Endothelial cell of umbilical vein (primary cell): Measurements from ENCODE around the gene RALB. TPM values are rescaled to one million over a fixed set of nuclear protein-coding genes. Genes with fewer than 3 reads are reported as not detected.

ENCODE experiments used
- BruUV-seq: library from RNA; stranded (reverse); fragments of 400-500 nt; replicated peaks from 2 replicates; lab custom pipeline; 2021; lab: Mats Ljungman, UMichigan
- CTCF ChIA-PET: fragments of 300-600, 350-600 bp; sonication (Branson Sonifier 250); formaldehyde crosslinking; loops from one replicate; lab custom pipeline; 2021; ENCODE audit warnings: antibody characterized with exemption, inconsistent platforms; lab: Charles Lee
- POLR2A ChIA-PET: fragments of 300-600, 350-600 bp; sonication (Branson Sonifier 250); formaldehyde crosslinking; loops from one replicate; lab custom pipeline; 2021; ENCODE audit warnings: antibody characterized with exemption, inconsistent platforms; lab: Charles Lee
- DNase-seq: peaks from one replicate; pipeline ENCODE4 v3.0.0-alpha.2; 2011; ENCODE audit warnings: low read depth, low spot score
- FAIRE-seq: peaks from 2 replicates; lab custom pipeline; 2011; peaks lifted over from hg19 to GRCh38; lab: Jason Lieb, UNC
- H2AFZ ChIP-seq: 2 replicates; pipeline ENCODE4 v1.6.0; 2012; ENCODE audit warnings: low read depth, low read length, control low read depth, inconsistent platforms
- H3K27ac ChIP-seq: 2 replicates; pipeline ENCODE4 v1.5.1; 2011; ENCODE audit warnings: low read depth, mild to moderate bottlenecking, control low read depth, low read length, moderate library complexity; ENCODE audit not compliant: insufficient read depth
- H3K27me3 ChIP-seq, 2 experiments: 2 replicates each; pipeline versions ENCODE4 v1.6.0 to v1.6.1; 2011; ENCODE audit warnings: low read length in 2 of 2, mixed read lengths in 1 of 2; ENCODE audit not compliant: control insufficient read depth in 2 of 2, insufficient read depth in 2 of 2
- H3K36me3 ChIP-seq, 2 experiments: 2 replicates in 1 of 2; 3 replicates in 1 of 2; pipeline ENCODE4 v1.5.1; 2011; ENCODE audit warnings: low read length in 2 of 2, mild to moderate bottlenecking in 1 of 2, moderate library complexity in 1 of 2; ENCODE audit not compliant: control insufficient read depth in 2 of 2, insufficient read depth in 2 of 2; ENCODE audit errors: extremely low read depth in 1 of 2
- H3K4me1 ChIP-seq: 3 replicates; pipeline ENCODE4 v1.5.1; 2011; ENCODE audit warnings: mild to moderate bottlenecking, low read length; ENCODE audit not compliant: control insufficient read depth, insufficient read depth; ENCODE audit errors: extremely low read depth
- H3K4me2 ChIP-seq: 2 replicates; pipeline ENCODE4 v1.6.1; 2011; ENCODE audit warnings: low read length, control low read depth, mixed read lengths; ENCODE audit not compliant: insufficient read depth
- H3K4me3 ChIP-seq, 3 experiments: fragments of 200-600 bp in 1 of 3; sonication (generic), shearing (Covaris generic) in 1 of 3; replicated peaks in 1 of 3; 2 replicates each; pipeline ENCODE4 v1.5.1; 2011 to 2016; ENCODE audit warnings: control low read depth in 3 of 3, low read length in 3 of 3, mild to moderate bottlenecking in 2 of 3, inconsistent platforms in 1 of 3, low read depth in 1 of 3, moderate library complexity in 1 of 3; ENCODE audit not compliant: insufficient read depth in 1 of 3
- H3K79me2 ChIP-seq: 2 replicates; pipeline ENCODE4 v1.6.0; 2012; ENCODE audit warnings: low read length, inconsistent platforms; ENCODE audit not compliant: control insufficient read depth, insufficient read depth
- H3K9ac ChIP-seq: replicated peaks from 2 replicates; pipeline ENCODE3; 2011; ENCODE audit warnings: low read length, control low read depth; ENCODE audit not compliant: insufficient read depth; ENCODE audit errors: extremely low read depth
- H3K9me1 ChIP-seq: replicated peaks from 3 replicates; pipeline ENCODE4 v1.6.0; 2011; ENCODE audit warnings: mild to moderate bottlenecking, low read length; ENCODE audit not compliant: control insufficient read depth, insufficient read depth; ENCODE audit errors: extremely low read depth
- H3K9me3 ChIP-seq: replicated peaks from 2 replicates; pipeline ENCODE4 v1.5.1; 2012; ENCODE audit warnings: low read length, inconsistent platforms; ENCODE audit not compliant: control insufficient read depth, insufficient read depth
- H4K20me1 ChIP-seq: replicated peaks from 2 replicates; pipeline ENCODE3; 2011; ENCODE audit warnings: mild to moderate bottlenecking, low read length; ENCODE audit not compliant: control insufficient read depth, insufficient read depth; ENCODE audit errors: extremely low read depth
- EZH2 ChIP-seq: IDR thresholded peaks from 2 replicates; pipeline ENCODE4 v1.6.1; 2012; ENCODE audit warnings: borderline replicate concordance, low read depth, mild to moderate bottlenecking, moderate library complexity, low read length, inconsistent platforms; ENCODE audit not compliant: severe bottlenecking
- FOS ChIP-seq: IDR thresholded peaks from 2 replicates; pipeline ENCODE4 v1.6.1; 2011; ENCODE audit warnings: mild to moderate bottlenecking, low read length, moderate library complexity, borderline replicate concordance; ENCODE audit not compliant: insufficient read depth
- JUN ChIP-seq: IDR thresholded peaks from 2 replicates; pipeline ENCODE4 v1.6.1; 2011; ENCODE audit warnings: borderline replicate concordance, low read depth; ENCODE audit not compliant: insufficient read length, insufficient read depth
- MYC ChIP-seq: IDR thresholded peaks from one replicate; pipeline ENCODE4 v1.6.1; 2011; ENCODE audit warnings: mild to moderate bottlenecking, low read depth, low read length
- POLR2A ChIP-seq: IDR thresholded peaks from 2 replicates; pipeline ENCODE4 v1.6.1; 2012; ENCODE audit warnings: low read depth, mild to moderate bottlenecking, control low read depth, low read length
- dilution Hi-C: fragments of 300-500 bp; cut with MboI; formaldehyde crosslinking; loops from one replicate; pipeline ENCODE4 v1.15.0; 2019; ENCODE audit warnings: low sequenced_read_pairs; ENCODE audit not compliant: extremely low pct_ligation_motif_present
- intact Hi-C: fragments of 100-400 bp; cut with micrococcal nuclease; formaldehyde crosslinking; loops from one replicate; pipeline ENCODE4 v1.10.0; 2022
- polyA plus RNA-seq, 4 experiments: library from polyadenylated mRNA; depleted of rRNA in 3 of 4; stranded (reverse) in 3 of 4; unstranded in 1 of 4; fragments of >200 nt; gene quantifications; 2 replicates each; pipeline versions ENCODE4 v1.2.1 to v1.2.3, GENCODE V29; 2011 to 2012; ENCODE audit warnings: missing spikeins in 1 of 4
- total RNA-seq: library from RNA; stranded (reverse); gene quantifications from 2 replicates; pipeline ENCODE4 v1.2.3, GENCODE V29; 2021

RALB gene
- total and polyA plus RNA-seq, 2 donors (not counting 3 experiments of a cell fraction or from before 2014, with no cell fraction given) = 105 to 115 TPM

DNA sequence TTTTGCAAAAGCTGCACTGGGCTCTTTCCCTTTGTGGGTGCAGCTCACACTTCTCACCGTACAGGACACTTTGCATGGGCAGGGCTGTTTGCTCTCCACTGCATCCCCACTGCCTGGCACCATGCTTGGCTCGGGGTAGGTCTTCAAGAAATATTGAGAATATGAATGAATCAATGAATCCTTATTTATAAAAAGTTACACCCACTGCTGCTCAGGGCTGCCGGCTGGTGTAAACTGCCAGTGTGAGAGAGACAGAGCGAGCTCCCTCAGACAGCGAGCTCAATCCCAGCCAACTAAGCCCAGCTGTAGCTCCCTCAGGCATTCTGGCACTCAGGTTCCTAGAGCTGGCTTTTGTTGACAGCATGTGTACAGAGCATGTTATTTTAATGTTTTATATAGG lies 32.9 kb upstream of the RALB start:
- dilution Hi-C loops = no loop called here
- intact Hi-C loops = loop anchor here (5.0 kb wide), 2 partner anchors 48 to 73 kb away; no protein-coding TSS in a partner anchor
- TF ChIP-seq JUN = no peak
- TF ChIP-seq FOS = no peak
- TF ChIP-seq MYC = no peak
- no peak for TF ChIP-seq POLR2A
- TF ChIP-seq EZH2 = no peak
- H3K4me1 ChIP-seq = peaks cover 17% of the 10 kb centered on the region
- ChIA-PET CTCF (interaction anchor here (0.7 to 1.3 kb wide), 4 partner anchors 9 to 45 kb away, joined by 3 to 4 read pairs (median 4); no protein-coding TSS in a partner anchor), POLR2A (interaction anchor here (0.7 kb wide), 1 partner anchor 333 kb away, joined by 3 read pairs; no protein-coding TSS in a partner anchor)
- no peak for DNase-seq
- H3K9ac ChIP-seq = no peak overlapping the region
- no peaks in the 10 kb centered on the region for H3K9me1 ChIP-seq
- no peak overlapping the region for H3K4me3 ChIP-seq
- H3K9me3 ChIP-seq = no peaks in the 10 kb centered on the region
- no peaks in the 10 kb centered on the region for H3K27me3 ChIP-seq
- peaks cover 0 to 5% of the 10 kb centered on the region in 2 experiments for H3K36me3 ChIP-seq
- H3K27ac ChIP-seq = no peak overlapping the region
- no peak overlapping the region for H2AFZ ChIP-seq
- H4K20me1 ChIP-seq = no peaks in the 10 kb centered on the region
- FAIRE-seq = no peak
- peaks cover 11% of the 10 kb centered on the region for H3K79me2 ChIP-seq
- BruUV-seq = no TSS peak
- H3K4me2 ChIP-seq = no peak overlapping the region

DNA sequence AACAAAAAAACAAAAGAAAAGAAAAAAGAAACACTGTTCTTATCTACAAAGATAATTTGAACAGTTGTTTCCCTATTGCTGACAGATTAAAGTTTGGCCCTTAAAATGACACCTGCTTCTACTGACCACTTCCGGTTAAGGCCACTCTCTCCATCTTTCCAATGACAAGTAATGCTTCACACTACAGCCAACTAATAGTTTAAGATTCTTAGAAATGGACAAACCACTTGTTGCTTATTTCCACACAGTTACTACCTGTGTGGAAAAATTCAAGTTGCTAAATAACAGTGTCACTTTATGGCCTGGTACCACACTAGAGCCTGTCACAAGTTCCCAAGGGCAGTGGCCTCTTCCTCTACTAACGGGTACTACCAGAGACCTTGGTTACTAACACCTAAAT lies 31.9 kb upstream of the RALB start:
- no peak overlapping the region for H3K9ac ChIP-seq
- H3K4me1 ChIP-seq = peaks cover 17% of the 10 kb centered on the region
- BruUV-seq = no TSS peak
- H3K79me2 ChIP-seq = peaks cover 11% of the 10 kb centered on the region
- no peak overlapping the region for H2AFZ ChIP-seq
- DNase-seq = no peak
- peaks cover 0 to 5% of the 10 kb centered on the region in 2 experiments for H3K36me3 ChIP-seq
- no peak for FAIRE-seq
- ChIA-PET POLR2A (no interaction called here), CTCF (interaction anchor here (1.4 kb wide), 1 partner anchor 92 kb away, joined by 3 read pairs; no protein-coding TSS in a partner anchor)
- intact Hi-C loops (loop anchor here (5.0 kb wide), 2 partner anchors 47 to 72 kb away; no protein-coding TSS in a partner anchor), dilution Hi-C loops (no loop called here)
- no peaks in the 10 kb centered on the region for H3K9me1 ChIP-seq
- TF ChIP-seq EZH2 = no peak
- H3K27me3 ChIP-seq = no peaks in the 10 kb centered on the region
- H3K27ac ChIP-seq = no peak overlapping the region
- peak overlapping the region; percentile 8 for H3K4me2 ChIP-seq
- no peaks in the 10 kb centered on the region for H3K9me3 ChIP-seq
- H4K20me1 ChIP-seq = no peaks in the 10 kb centered on the region
- H3K4me3 ChIP-seq = no peak overlapping the region
